ENCODE results near the gene NHERF1.

NHERF1 gene

DNA sequence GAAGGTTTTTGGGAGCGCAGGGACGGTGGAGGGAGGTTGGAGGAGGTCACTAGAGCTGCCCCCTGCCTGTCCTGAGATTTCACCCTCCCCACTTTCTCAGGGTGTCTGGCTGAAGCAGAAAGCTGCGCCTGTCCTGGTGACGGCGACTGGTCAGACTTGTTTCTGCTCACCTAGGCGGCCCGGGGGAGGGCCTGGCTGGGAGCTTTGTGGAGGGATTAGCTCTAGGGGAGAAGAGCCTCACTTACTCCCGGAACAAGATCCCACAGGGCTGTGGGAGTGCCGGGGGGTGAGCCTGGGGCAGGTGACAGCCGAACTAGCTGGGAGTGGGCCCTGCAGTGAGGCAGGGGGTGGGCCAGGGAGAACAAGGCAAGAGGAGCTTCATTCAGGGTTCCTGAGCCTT, 11.5 kb downstream of the NHERF1 start:
- H3K4me3 ChIP-seq (replicated peaks; ENCODE audit: low read depth, low read length), result no peak overlapping the region
- no peak for DNase-seq (ENCODE audit: low read depth)
- TF ChIP-seq, protein P1, sequence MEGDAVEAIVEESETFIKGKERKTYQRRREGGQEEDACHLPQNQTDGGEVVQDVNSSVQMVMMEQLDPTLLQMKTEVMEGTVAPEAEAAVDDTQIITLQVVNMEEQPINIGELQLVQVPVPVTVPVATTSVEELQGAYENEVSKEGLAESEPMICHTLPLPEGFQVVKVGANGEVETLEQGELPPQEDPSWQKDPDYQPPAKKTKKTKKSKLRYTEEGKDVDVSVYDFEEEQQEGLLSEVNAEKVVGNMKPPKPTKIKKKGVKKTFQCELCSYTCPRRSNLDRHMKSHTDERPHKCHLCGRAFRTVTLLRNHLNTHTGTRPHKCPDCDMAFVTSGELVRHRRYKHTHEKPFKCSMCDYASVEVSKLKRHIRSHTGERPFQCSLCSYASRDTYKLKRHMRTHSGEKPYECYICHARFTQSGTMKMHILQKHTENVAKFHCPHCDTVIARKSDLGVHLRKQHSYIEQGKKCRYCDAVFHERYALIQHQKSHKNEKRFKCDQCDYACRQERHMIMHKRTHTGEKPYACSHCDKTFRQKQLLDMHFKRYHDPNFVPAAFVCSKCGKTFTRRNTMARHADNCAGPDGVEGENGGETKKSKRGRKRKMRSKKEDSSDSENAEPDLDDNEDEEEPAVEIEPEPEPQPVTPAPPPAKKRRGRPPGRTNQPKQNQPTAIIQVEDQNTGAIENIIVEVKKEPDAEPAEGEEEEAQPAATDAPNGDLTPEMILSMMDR (IDR thresholded peaks at IDR 0.05; ENCODE audit: low read length, missing control alignments), result no peak

DNA sequence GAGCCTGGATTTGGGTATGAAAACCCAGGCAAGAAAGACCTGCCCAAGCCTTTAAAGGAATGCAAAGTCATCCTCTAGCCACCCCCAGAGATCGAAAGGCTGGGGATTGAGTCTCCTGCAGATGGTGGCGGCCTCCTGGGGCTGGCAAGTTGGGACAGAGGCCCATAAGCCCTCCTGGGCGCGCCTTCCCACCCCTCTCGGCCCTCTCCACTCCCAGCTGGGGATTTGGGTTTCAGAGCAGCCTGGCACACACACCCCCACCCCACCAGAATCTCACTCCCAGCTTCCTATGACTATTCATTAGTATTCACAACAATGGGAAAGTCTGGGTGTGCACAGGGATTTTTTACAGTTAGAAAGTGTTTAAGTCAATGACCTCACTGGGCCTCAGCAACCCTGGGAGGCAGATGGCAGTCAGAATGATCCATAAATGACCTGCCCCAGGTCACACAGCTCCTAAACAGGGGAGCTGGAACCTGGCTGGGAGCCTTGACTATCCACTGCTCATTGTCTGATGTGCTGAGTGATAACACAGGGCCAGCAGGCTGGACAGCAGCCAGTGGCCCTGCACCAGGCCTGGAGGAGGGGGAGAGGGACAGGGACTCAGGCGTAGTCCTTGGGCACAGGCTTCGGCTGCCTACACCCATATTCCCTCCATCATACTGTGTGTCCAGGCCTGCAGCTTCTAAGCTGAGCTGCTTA, 12.1 kb downstream of the NHERF1 start:
- no peak overlapping the region for H3K4me3 ChIP-seq (replicated peaks; ENCODE audit: low read depth, low read length)
- no peak for DNase-seq (ENCODE audit: low read depth)
- TF ChIP-seq, protein P1 (IDR thresholded peaks at IDR 0.05; ENCODE audit: low read length, missing control alignments), result no peak

DNA sequence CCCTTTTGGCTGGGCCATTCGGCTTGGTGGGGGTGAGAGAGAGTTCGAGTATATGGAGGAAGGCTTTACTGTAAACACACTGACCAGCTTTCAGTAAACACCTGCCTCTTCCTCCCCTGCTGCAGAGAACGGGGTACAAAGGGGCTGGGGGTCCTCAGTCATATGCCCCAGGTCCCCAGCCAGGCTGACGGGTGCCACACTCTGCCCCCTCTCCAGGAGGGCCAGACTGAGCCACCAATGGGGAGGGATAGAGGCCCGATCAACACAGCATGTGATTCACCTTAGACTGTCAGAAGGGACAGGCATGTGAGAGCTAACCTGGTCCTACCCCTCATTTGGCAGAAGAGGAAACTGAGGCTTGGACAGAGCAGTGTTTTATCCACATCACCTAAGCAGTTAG, 13.0 kb downstream of the NHERF1 start:
- TF ChIP-seq, protein P1 (IDR thresholded peaks at IDR 0.05; ENCODE audit: low read length, missing control alignments), result no peak
- H3K4me3 ChIP-seq (replicated peaks; ENCODE audit: low read depth, low read length), result no peak overlapping the region
- no peak for DNase-seq (ENCODE audit: low read depth)

DNA sequence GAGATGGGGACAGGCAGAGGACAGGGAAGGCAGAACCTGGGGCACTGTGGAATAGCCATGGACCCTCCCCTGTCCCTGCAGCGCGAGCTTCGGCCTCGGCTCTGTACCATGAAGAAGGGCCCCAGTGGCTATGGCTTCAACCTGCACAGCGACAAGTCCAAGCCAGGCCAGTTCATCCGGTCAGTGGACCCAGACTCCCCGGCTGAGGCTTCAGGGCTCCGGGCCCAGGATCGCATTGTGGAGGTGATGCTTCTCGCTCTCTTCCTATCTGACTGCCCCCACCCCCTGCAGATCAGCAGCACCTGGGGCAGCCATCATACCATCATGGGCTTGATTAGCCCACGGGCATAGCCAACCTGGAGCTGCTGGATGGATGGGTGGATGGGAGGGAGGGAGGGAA, 13.5 kb downstream of the NHERF1 start:
- TF ChIP-seq, protein P1 (IDR thresholded peaks at IDR 0.05; ENCODE audit: low read length, missing control alignments), result no peak
- no peak for DNase-seq (ENCODE audit: low read depth)
- H3K4me3 ChIP-seq (replicated peaks; ENCODE audit: low read depth, low read length), result no peak overlapping the region

DNA sequence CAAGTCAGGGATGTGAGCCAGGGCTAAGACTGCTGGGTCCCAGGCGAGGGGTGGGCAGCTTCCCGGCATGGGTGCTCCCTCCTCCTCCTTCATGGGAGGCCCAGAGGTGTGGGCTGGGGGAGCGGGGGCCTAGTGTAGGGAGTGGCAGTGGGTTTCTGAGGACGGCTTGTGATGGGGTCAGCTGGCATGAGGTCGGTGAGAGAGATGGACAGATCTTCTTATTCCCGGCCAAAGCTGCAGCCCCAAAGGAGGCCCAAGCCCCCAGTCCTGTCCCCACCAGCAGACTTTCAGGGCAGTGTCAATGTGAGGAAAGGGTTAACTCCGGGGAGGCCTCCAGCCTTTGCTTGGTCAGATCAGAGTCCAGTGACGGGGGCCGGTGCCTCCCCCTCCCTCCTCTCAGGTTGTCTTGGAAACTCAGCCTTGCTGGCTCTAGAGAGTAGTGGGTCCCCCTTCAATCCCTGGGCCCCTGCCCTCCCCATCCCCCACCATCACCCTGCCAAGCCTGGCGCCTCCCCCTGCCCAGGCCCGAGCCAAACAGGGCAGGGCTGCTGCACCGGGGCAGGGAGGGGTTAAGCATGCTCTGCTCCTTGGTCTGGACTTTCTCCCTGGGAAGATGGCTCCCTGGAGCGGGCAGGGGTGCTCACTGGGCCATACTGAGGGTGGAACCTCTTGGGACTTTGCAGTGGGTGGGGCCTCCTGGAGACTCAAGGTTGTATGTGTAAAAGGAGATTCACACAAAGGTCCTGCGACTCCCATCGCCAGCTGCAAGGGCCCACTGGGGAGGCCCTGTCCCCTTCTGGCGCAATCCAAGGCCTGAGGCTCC, 15.3 kb downstream of the NHERF1 start:
- DNase-seq (ENCODE audit: low read depth), result no peak
- TF ChIP-seq, protein P1 (IDR thresholded peaks at IDR 0.05; ENCODE audit: low read length, missing control alignments), result no peak
- no peak overlapping the region for H3K4me3 ChIP-seq (replicated peaks; ENCODE audit: low read depth, low read length)

DNA sequence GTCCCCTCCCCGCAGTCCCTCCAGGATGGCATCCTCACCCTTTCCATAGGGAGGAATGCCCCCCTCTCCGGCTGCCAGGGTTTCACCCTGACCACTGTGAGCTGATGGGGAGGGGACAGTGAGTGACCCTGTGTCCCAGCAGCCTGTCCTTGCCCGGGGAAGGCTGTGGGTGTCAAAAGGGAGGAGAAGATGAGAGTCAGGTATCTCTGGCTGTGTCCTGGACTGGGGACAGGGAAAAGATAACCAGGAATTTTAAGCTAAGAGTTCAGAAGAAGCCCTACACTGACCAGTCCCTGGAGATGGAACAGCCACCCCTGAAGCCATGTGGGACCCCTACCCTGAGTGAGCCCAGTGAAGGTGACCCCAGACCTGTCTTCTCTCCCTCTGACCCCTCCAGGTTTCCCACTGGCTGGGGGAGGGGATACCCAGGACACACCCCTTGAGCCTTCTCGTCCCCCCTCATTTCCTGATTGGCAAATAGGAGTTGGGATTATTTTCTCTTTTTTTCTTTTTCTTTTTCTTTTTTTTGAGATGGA, 16.4 kb downstream of the NHERF1 start:
- TF ChIP-seq, protein P1 (IDR thresholded peaks at IDR 0.05; ENCODE audit: low read length, missing control alignments), result no peak
- no peak overlapping the region for H3K4me3 ChIP-seq (replicated peaks; ENCODE audit: low read depth, low read length)
- no peak for DNase-seq (ENCODE audit: low read depth)

Data from fibroblast of pulmonary artery (primary cell).